ENCODE measurements around the gene TMCO4.
"Not testable (repeated sequence)": the region's sequence is repeated elsewhere in the genome, so short reads cannot be mapped to it uniquely, and the experiment has no call there.

TMCO4 gene

GRCh38 chr1:19799230-19800075 lies at the start of gene TMCO4:
Gene TMCO4 (minus strand): TSS chr1:19799916. CDS start chr1:19780758, 19,158 bp downstream.
- peak; percentile 62 for DNase-seq (ENCODE audit: low spot score)

GRCh38 chr1:19849307-19849706 lies 49.6 kb upstream of the TMCO4 start:
- not testable (repeated sequence) for DNase-seq (ENCODE audit: low spot score)

GRCh38 chr1:19847334-19847733 lies 47.6 kb upstream of the TMCO4 start:
- not testable (repeated sequence) for DNase-seq (ENCODE audit: low spot score)

- no peak for DNase-seq (ENCODE audit: low spot score)
Measured at GRCh38 chr1:19846338-19846737, 46.6 kb upstream of the TMCO4 start.

GRCh38 chr1:19845555-19845954 lies 45.8 kb upstream of the TMCO4 start:
- DNase-seq (ENCODE audit: low spot score), result no peak

- DNase-seq (ENCODE audit: low spot score), result no peak
Measured at GRCh38 chr1:19844731-19845495, 45.2 kb upstream of the TMCO4 start.

GRCh38 chr1:19840228-19840627 lies 40.5 kb upstream of the TMCO4 start:
- DNase-seq (ENCODE audit: low spot score), result no peak

GRCh38 chr1:19837866-19838265 lies 38.1 kb upstream of the TMCO4 start:
- no peak for DNase-seq (ENCODE audit: low spot score)

- peak; percentile 10 for DNase-seq (ENCODE audit: low spot score)
Measured at GRCh38 chr1:19835578-19835977, 35.9 kb upstream of the TMCO4 start.

- DNase-seq (ENCODE audit: low spot score), result no peak
Measured at GRCh38 chr1:19831441-19831840, 31.7 kb upstream of the TMCO4 start.

GRCh38 chr1:19828546-19828945 lies 28.8 kb upstream of the TMCO4 start:
- no peak for DNase-seq (ENCODE audit: low spot score)

- DNase-seq (ENCODE audit: low spot score), result no peak
Measured at GRCh38 chr1:19825298-19825697, 25.6 kb upstream of the TMCO4 start.

GRCh38 chr1:19824541-19824940 lies 24.8 kb upstream of the TMCO4 start:
- no peak for DNase-seq (ENCODE audit: low spot score)

- DNase-seq (ENCODE audit: low spot score), result no peak
Measured at GRCh38 chr1:19824036-19824435, 24.3 kb upstream of the TMCO4 start.

GRCh38 chr1:19819701-19820100 lies 20.0 kb upstream of the TMCO4 start:
- no peak for DNase-seq (ENCODE audit: low spot score)

- no peak for DNase-seq (ENCODE audit: low spot score)
Measured at GRCh38 chr1:19818324-19818723, 18.6 kb upstream of the TMCO4 start.

GRCh38 chr1:19817160-19817559 lies 17.4 kb upstream of the TMCO4 start:
- no peak for DNase-seq (ENCODE audit: low spot score)

- DNase-seq (ENCODE audit: low spot score), result not testable (repeated sequence)
Measured at GRCh38 chr1:19816737-19817086, 17.0 kb upstream of the TMCO4 start.

GRCh38 chr1:19815801-19816736 lies 16.4 kb upstream of the TMCO4 start:
- DNase-seq (ENCODE audit: low spot score), result peak; percentile 76

- peak; percentile 85 for DNase-seq (ENCODE audit: low spot score)
Measured at GRCh38 chr1:19814681-19815503, 15.2 kb upstream of the TMCO4 start, which contains the start of gene RNF186. Gene RNF186 (minus strand): TSS chr1:19815283. CDS start chr1:19815101, 182 bp downstream.

GRCh38 chr1:19814244-19814661 lies 14.5 kb upstream of the TMCO4 start:
- DNase-seq (ENCODE audit: low spot score), result no peak

Measured in SW480 (cell line).